Measurements from ENCODE around the gene TMF1.

The TMF1 gene

GRCh38 chr3:69012100-69012799, 39.9 kb downstream of the TMF1 start:
- no peak for DNase-seq

- no peak for DNase-seq
Observed at GRCh38 chr3:69011096-69011730, 40.9 kb downstream of the TMF1 start.

- DNase-seq: no peak
Observed at GRCh38 chr3:69009559-69010410, 42.3 kb downstream of the TMF1 start.

GRCh38 chr3:69008980-69009379, 43.2 kb downstream of the TMF1 start:
- DNase-seq: no peak

- no peak for DNase-seq
Observed at GRCh38 chr3:69005791-69006482, 46.2 kb downstream of the TMF1 start.

GRCh38 chr3:69005071-69005790, 46.9 kb downstream of the TMF1 start:
- DNase-seq: no peak

- DNase-seq: no peak
Observed at GRCh38 chr3:69004138-69004537, 48.0 kb downstream of the TMF1 start.

- DNase-seq: no peak
Observed at GRCh38 chr3:68999605-69000004, 52.5 kb downstream of the TMF1 start.

GRCh38 chr3:68999158-68999557, 53.0 kb downstream of the TMF1 start:
- DNase-seq: no peak

GRCh38 chr3:68997887-68998286, 54.2 kb downstream of the TMF1 start:
- no peak for DNase-seq

GRCh38 chr3:68996356-68996995, 55.7 kb downstream of the TMF1 start:
- no peak for DNase-seq

- no peak for DNase-seq
Observed at GRCh38 chr3:68988740-68989139, 63.4 kb downstream of the TMF1 start.

- no peak for DNase-seq
Observed at GRCh38 chr3:68987322-68987721, 64.8 kb downstream of the TMF1 start.

GRCh38 chr3:68986496-68987208, 65.5 kb downstream of the TMF1 start:
- no peak for DNase-seq

- no peak for DNase-seq
Observed at GRCh38 chr3:68985146-68985790, 66.9 kb downstream of the TMF1 start.

GRCh38 chr3:68984011-68984530, 68.1 kb downstream of the TMF1 start:
- no peak for DNase-seq

GRCh38 chr3:68977486-68978167, 74.5 kb downstream of the TMF1 start:
- no peak for DNase-seq

GRCh38 chr3:68974711-68975110, 77.4 kb downstream of the TMF1 start:
- no peak for DNase-seq

GRCh38 chr3:68973639-68974038, 78.5 kb downstream of the TMF1 start:
- DNase-seq: peak; percentile 8
